Gastroesophageal sphincter (tissue), 4 donors: Measurements from ENCODE around the gene GPN1. TPM values are rescaled to one million over a fixed set of nuclear protein-coding genes. Genes with fewer than 3 reads are reported as not detected.

ENCODE experiments used
- ATAC-seq: fragments of 150-250 bp; one replicate; pipeline ENCODE4 v1.9.1; 2016; ENCODE audit warnings: mild to moderate bottlenecking, moderate library complexity
- H3K27ac ChIP-seq, 4 donors: fragments of 200-600 bp; sonication (generic) in 3 of 4; 1 replicate in 3 of 4; 2 replicates in 1 of 4; pipeline ENCODE4 v1.5.1; 2016 to 2019
- H3K27me3 ChIP-seq: fragments of 200-600 bp; sonication (generic); one replicate; pipeline ENCODE4 v1.5.1; 2019
- H3K36me3 ChIP-seq, 2 donors: fragments of 200-600 bp; sonication (generic); one replicate each; pipeline ENCODE4 v1.5.1; 2019; ENCODE audit warnings: control low read depth in 1 of 2
- H3K4me1 ChIP-seq, 3 donors: fragments of 200-600 bp; sonication (generic); 1 replicate in 2 of 3; 2 replicates in 1 of 3; pipeline ENCODE4 v1.5.1; 2016 to 2019; ENCODE audit warnings: control low read depth in 2 of 3
- H3K4me3 ChIP-seq, 2 donors: fragments of 200-600 bp; sonication (generic); one replicate each; pipeline ENCODE4 v1.5.1; 2019; ENCODE audit warnings: mild to moderate bottlenecking in 1 of 2, moderate library complexity in 1 of 2
- H3K9me3 ChIP-seq, 3 donors: fragments of 200-600 bp; sonication (generic); one replicate each; pipeline ENCODE4 v1.5.1; 2017 to 2019; ENCODE audit warnings: control low read depth in 2 of 3
- EP300 ChIP-seq: sonication (generic); formaldehyde crosslinking; IDR thresholded peaks from one replicate; pipeline ENCODE4 v1.6.1; 2017; ENCODE audit warnings: antibody characterized with exemption, mild to moderate bottlenecking
- POLR2A ChIP-seq, 2 donors: fragments of 450-650 bp; IDR thresholded peaks; one replicate each; pipeline ENCODE4 v1.6.1; 2017; ENCODE audit warnings: antibody characterized with exemption in 2 of 2, mild to moderate bottlenecking in 2 of 2, moderate library complexity in 1 of 2
- POLR2AphosphoS5 ChIP-seq: sonication (generic); formaldehyde crosslinking; IDR thresholded peaks from one replicate; pipeline ENCODE4 v1.6.1; 2017; ENCODE audit warnings: antibody characterized with exemption
- WGBS, 2 donors: methylation state at CpG; one replicate each; pipeline ENCODE4 v1.1.5; 2018; ENCODE audit warnings: low coverage in 1 of 2; 5-methylcytosine and 5-hydroxymethylcytosine counted together
- total RNA-seq, 4 donors: library from RNA; depleted of rRNA; stranded (reverse); fragments of >200 nt; gene quantifications; one replicate each; pipeline ENCODE4 v1.1.0, GENCODE V29; 2016
- TF ChIP-seq, protein P1 (sequence below), 4 experiments: fragments of 200-600 bp in 2 of 4; fragments of 450-650 bp in 2 of 4; sonication (generic) in 1 of 4; IDR thresholded peaks; one replicate each; pipeline ENCODE4 v1.5.1; 2017 to 2019; ENCODE audit warnings: antibody characterized with exemption in 4 of 4, mild to moderate bottlenecking in 2 of 4, moderate library complexity in 2 of 4

GPN1 gene
- total RNA-seq, 4 donors from 2014 or later: 20.9 to 34.5 (median 21.4) TPM

DNA sequence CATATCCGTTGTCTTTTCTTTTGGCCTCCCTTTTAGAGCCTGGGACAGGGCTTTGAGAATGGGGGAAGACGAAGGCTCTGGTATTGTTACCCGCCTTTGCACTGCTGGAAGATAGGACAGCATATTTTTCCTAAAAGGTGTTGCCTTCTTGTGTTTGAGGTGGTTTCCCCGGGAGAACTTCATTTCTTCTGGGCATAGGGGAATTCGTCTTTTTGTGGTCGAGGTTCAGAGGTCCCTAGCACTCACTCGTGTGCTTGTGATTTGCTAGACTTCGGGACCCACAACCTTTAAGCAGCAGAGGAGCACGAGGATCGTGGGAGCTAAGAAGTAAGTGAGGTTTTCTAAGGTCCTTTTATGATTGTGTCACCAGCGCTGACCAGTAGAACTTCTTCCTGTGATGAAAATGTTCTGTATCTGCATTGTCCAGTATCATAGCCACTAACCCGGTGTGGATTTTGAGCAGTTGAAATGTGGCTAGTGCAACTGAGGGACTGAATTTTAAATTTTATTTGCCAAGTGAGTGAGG is 45.4 kb upstream of the GPN1 start:
- Histone ChIP-seq H3K4me3 (peak overlapping the region; percentile 69 to 87), H3K27me3 (no peaks in the 10 kb centered on the region), H3K27ac (peak overlapping the region; percentile 27 to 82 (median 78)), H3K36me3 (no peaks in the 10 kb centered on the region), H3K9me3 (peaks cover 0 to 32% (median 0%) of the 10 kb centered on the region in 3 donors), H3K4me1 (peaks cover 5 to 39% (median 8%) of the 10 kb centered on the region in 3 donors)
- 4% methylated on average over 6 to 7 of the region's 12 CpGs for WGBS, 2 donors
- ATAC-seq: peak; percentile 2
- TF ChIP-seq, protein P1, sequence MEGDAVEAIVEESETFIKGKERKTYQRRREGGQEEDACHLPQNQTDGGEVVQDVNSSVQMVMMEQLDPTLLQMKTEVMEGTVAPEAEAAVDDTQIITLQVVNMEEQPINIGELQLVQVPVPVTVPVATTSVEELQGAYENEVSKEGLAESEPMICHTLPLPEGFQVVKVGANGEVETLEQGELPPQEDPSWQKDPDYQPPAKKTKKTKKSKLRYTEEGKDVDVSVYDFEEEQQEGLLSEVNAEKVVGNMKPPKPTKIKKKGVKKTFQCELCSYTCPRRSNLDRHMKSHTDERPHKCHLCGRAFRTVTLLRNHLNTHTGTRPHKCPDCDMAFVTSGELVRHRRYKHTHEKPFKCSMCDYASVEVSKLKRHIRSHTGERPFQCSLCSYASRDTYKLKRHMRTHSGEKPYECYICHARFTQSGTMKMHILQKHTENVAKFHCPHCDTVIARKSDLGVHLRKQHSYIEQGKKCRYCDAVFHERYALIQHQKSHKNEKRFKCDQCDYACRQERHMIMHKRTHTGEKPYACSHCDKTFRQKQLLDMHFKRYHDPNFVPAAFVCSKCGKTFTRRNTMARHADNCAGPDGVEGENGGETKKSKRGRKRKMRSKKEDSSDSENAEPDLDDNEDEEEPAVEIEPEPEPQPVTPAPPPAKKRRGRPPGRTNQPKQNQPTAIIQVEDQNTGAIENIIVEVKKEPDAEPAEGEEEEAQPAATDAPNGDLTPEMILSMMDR (IDR thresholded peaks at IDR 0.05): no peak
- TF ChIP-seq EP300 (no peak), POLR2A (IDR thresholded peaks at IDR 0.05) (no peak), POLR2AphosphoS5 (no peak)

GRCh38 chr2:27584597-27584996 is 44.3 kb upstream of the GPN1 start:
- WGBS, 2 donors: 51 to 87% methylated on average over 3 of the region's 3 CpGs
- H3K27ac ChIP-seq: no peak overlapping the region
- H3K9me3 ChIP-seq: peaks cover 0 to 26% (median 0%) of the 10 kb centered on the region in 3 donors
- TF ChIP-seq, protein P1 (IDR thresholded peaks at IDR 0.05): no peak
- no peak for TF ChIP-seq EP300
- no peak for TF ChIP-seq POLR2A (IDR thresholded peaks at IDR 0.05)
- TF ChIP-seq POLR2AphosphoS5: no peak
- no peaks in the 10 kb centered on the region for H3K36me3 ChIP-seq
- H3K27me3 ChIP-seq: no peaks in the 10 kb centered on the region
- peaks cover 5 to 39% (median 8%) of the 10 kb centered on the region in 3 donors for H3K4me1 ChIP-seq
- H3K4me3 ChIP-seq: no peak overlapping the region
- no peak for ATAC-seq

- peaks cover 0 to 6% of the 10 kb centered on the region in 2 donors for H3K36me3 ChIP-seq
- H3K4me1 ChIP-seq: peaks cover 5 to 38% (median 8%) of the 10 kb centered on the region in 3 donors
- TF ChIP-seq, protein P1 (IDR thresholded peaks at IDR 0.05): no peak
- no peak for TF ChIP-seq POLR2A (IDR thresholded peaks at IDR 0.05)
- no peak for TF ChIP-seq EP300
- no peak for TF ChIP-seq POLR2AphosphoS5
- ATAC-seq: no peak
- no peaks in the 10 kb centered on the region for H3K27me3 ChIP-seq
- H3K4me3 ChIP-seq: no peak overlapping the region
- H3K27ac ChIP-seq: no peak overlapping the region
- peaks cover 0 to 27% (median 0%) of the 10 kb centered on the region in 3 donors for H3K9me3 ChIP-seq
- WGBS, 2 donors: 92 to 100% methylated on average over 1 to 2 of the region's 2 CpGs
Observed at GRCh38 chr2:27587025-27587424, 41.8 kb upstream of the GPN1 start.

DNA sequence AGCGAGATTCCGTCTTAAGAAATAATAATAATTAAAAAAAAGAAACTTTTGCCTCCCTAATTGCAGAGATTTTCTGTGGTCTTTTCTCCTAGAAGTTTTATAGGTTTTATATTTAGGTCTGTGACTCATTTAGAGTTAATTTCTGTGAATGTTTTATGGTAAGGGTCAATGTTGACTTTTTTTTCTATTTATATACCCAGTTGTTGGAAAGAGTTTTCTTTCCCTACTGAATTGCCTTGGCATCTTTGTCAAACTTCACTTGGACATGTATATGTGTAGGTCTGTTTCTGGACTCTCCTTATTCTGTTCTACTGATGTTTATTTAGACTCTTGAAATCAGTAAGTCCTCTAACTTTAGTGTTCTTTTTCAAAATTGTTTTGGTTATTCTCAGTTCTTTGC is 40.5 kb upstream of the GPN1 start:
- Histone ChIP-seq H3K27me3 (no peaks in the 10 kb centered on the region), H3K4me1 (peaks cover 5 to 31% (median 8%) of the 10 kb centered on the region in 3 donors), H3K4me3 (no peak overlapping the region), H3K36me3 (peaks cover 0 to 6% of the 10 kb centered on the region in 2 donors), H3K9me3 (peaks cover 0 to 27% (median 0%) of the 10 kb centered on the region in 3 donors), H3K27ac (no peak overlapping the region)
- ATAC-seq: no peak
- TF ChIP-seq POLR2A (IDR thresholded peaks at IDR 0.05) (no peak), EP300 (no peak), POLR2AphosphoS5 (no peak)
- TF ChIP-seq, protein P1 (IDR thresholded peaks at IDR 0.05): no peak
- 92 to 100% methylated on average over 2 of the region's 2 CpGs for WGBS, 2 donors

DNA sequence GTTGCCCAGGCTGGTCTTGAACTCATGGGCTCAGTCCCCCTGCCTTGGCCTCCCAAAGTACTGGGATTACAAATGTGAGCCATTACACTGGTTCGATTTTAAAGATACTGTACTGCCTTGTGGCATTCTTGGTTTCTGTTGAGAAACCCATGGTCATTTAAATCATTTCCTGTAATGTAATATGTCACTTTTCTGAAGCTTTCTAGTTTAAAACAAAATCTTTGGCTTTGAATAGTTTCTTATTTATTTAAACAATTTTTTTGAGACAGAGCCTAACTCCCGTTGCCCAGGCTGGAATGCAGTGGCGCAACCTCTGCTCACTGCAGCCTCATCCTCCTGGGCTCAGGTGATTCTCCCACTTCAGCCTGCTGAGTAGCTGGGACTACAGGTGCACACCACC is 37.1 kb upstream of the GPN1 start:
- Histone ChIP-seq H3K4me3 (no peak overlapping the region), H3K27me3 (no peaks in the 10 kb centered on the region), H3K36me3 (peaks cover 0 to 25% of the 10 kb centered on the region in 2 donors), H3K9me3 (peaks cover 0 to 47% (median 0%) of the 10 kb centered on the region in 3 donors), H3K4me1 (peaks cover 0 to 2% (median 0%) of the 10 kb centered on the region in 3 donors), H3K27ac (no peak overlapping the region)
- ATAC-seq: no peak
- WGBS, 2 donors: 80 to 91% methylated on average over 1 to 3 of the region's 3 CpGs
- TF ChIP-seq, protein P1 (IDR thresholded peaks at IDR 0.05): no peak
- TF ChIP-seq POLR2A (IDR thresholded peaks at IDR 0.05): no peak
